Esophagus muscularis mucosa (tissue), 4 donors: ENCODE results near the gene SAXO1.

Experiments used
- CTCF ChIP-seq, 3 experiments: fragments of 200-600 bp in 2 of 3; fragments of 450-650 bp in 1 of 3; sonication (generic) in 2 of 3; IDR thresholded peaks; one replicate each; pipeline ENCODE4 v1.5.1; 2017 to 2019; ENCODE audit warnings: antibody characterized with exemption in 3 of 3, mild to moderate bottlenecking in 2 of 3, moderate library complexity in 1 of 3
- EP300 ChIP-seq: sonication (generic); formaldehyde crosslinking; IDR thresholded peaks from one replicate; pipeline ENCODE4 v1.6.1; 2017; ENCODE audit warnings: antibody characterized with exemption
- POLR2A ChIP-seq: fragments of 450-650 bp; IDR thresholded peaks from one replicate; pipeline ENCODE4 v1.6.1; 2017; ENCODE audit warnings: antibody characterized with exemption, moderate library complexity, mild to moderate bottlenecking, low read depth
- POLR2AphosphoS5 ChIP-seq, 2 donors: sonication (generic); formaldehyde crosslinking; IDR thresholded peaks; one replicate each; pipeline ENCODE4 v1.6.1; 2017; ENCODE audit warnings: antibody characterized with exemption in 2 of 2

- TF ChIP-seq CTCF (IDR thresholded peaks at IDR 0.05) (no peak), POLR2A (no peak), POLR2AphosphoS5 (IDR thresholded peaks at IDR 0.05) (no peak), EP300 (no peak)
Observed at GRCh38 chr9:19036611-19037010, 3.6 kb upstream of the SAXO1 start.
